DMS 273 treated with DMSO at 0.1 percent for 48 hours (cell line): Measurements from ENCODE around the gene ATP8A2.
"Not testable (repeated sequence)": the region's sequence is repeated elsewhere in the genome, so short reads cannot be mapped to it uniquely, and the experiment has no call there.

Experiments used
- DNase-seq: peaks from one replicate; lab custom pipeline; 2025; lab: John Stamatoyannopoulos, UW

Gene ATP8A2

GRCh38 chr13:25371875-25372283 lies at the start of gene ATP8A2:
ATP8A2 (plus strand) TSS chr13:25371974; CDS start chr13:25372213, 239 bp downstream.
- DNase-seq, result no peak

- DNase-seq, result no peak
Observed at GRCh38 chr13:25324100-25324499, 47.7 kb upstream of the ATP8A2 start.

- no peak for DNase-seq
Observed at GRCh38 chr13:25329706-25330105, 42.1 kb upstream of the ATP8A2 start.

GRCh38 chr13:25330541-25330940 lies 41.2 kb upstream of the ATP8A2 start:
- DNase-seq, result no peak

- no peak for DNase-seq
Observed at GRCh38 chr13:25335856-25336255, 35.9 kb upstream of the ATP8A2 start.

- no peak for DNase-seq
Observed at GRCh38 chr13:25345576-25345975, 26.2 kb upstream of the ATP8A2 start.

- no peak for DNase-seq
Observed at GRCh38 chr13:25347151-25347550, 24.6 kb upstream of the ATP8A2 start.

GRCh38 chr13:25351404-25351803 lies 20.4 kb upstream of the ATP8A2 start:
- no peak for DNase-seq

- DNase-seq, result no peak
Observed at GRCh38 chr13:25352230-25352629, 19.5 kb upstream of the ATP8A2 start.

GRCh38 chr13:25352806-25353205 lies 19.0 kb upstream of the ATP8A2 start:
- no peak for DNase-seq

GRCh38 chr13:25353344-25353743 lies 18.4 kb upstream of the ATP8A2 start:
- no peak for DNase-seq

- DNase-seq, result no peak
Observed at GRCh38 chr13:25354377-25354776, 17.4 kb upstream of the ATP8A2 start.

GRCh38 chr13:25360443-25360842 lies 11.3 kb upstream of the ATP8A2 start:
- DNase-seq, result not testable (repeated sequence)

- no peak for DNase-seq
Observed at GRCh38 chr13:25365720-25366235, 6.0 kb upstream of the ATP8A2 start.

GRCh38 chr13:25371158-25371874 lies 458 bp upstream of the ATP8A2 start:
- DNase-seq, result no peak

- DNase-seq, result no peak
Observed at GRCh38 chr13:25372284-25373081, 709 bp downstream of the ATP8A2 start.

- DNase-seq, result peak; percentile 6
Observed at GRCh38 chr13:25375727-25376358, 4.1 kb downstream of the ATP8A2 start.

GRCh38 chr13:25377244-25377962 lies 5.6 kb downstream of the ATP8A2 start:
- DNase-seq, result no peak

- no peak for DNase-seq
Observed at GRCh38 chr13:25378528-25378927, 6.8 kb downstream of the ATP8A2 start.

GRCh38 chr13:25379011-25379410 lies 7.2 kb downstream of the ATP8A2 start:
- no peak for DNase-seq

- DNase-seq, result no peak
Observed at GRCh38 chr13:25380082-25380481, 8.3 kb downstream of the ATP8A2 start.

GRCh38 chr13:25380741-25381324 lies 9.1 kb downstream of the ATP8A2 start:
- DNase-seq, result no peak
